Fibroblast of upper back skin (primary cell): ENCODE data around the gene LAMA2.

Experiments used
- DNase-seq: peaks from one replicate; pipeline ENCODE4 v3.0.0-alpha.2; 2013

LAMA2 gene

GRCh38 chr6:129498541-129498940 lies 615.6 kb downstream of the LAMA2 start:
- peak; percentile 50 for DNase-seq

GRCh38 chr6:129498950-129499842 lies 616.3 kb downstream of the LAMA2 start:
- peak; percentile 67 for DNase-seq

- DNase-seq = no peak
Measured at GRCh38 chr6:129499843-129500219, 616.9 kb downstream of the LAMA2 start.

- DNase-seq = peak; percentile 97
Measured at GRCh38 chr6:129500958-129501739, 618.2 kb downstream of the LAMA2 start.

- peak; percentile 45 for DNase-seq
Measured at GRCh38 chr6:129501740-129502660, 619.1 kb downstream of the LAMA2 start.

GRCh38 chr6:129504456-129504855 lies 621.5 kb downstream of the LAMA2 start:
- DNase-seq = no peak

- DNase-seq = no peak
Measured at GRCh38 chr6:129507059-129507807, 624.3 kb downstream of the LAMA2 start.

GRCh38 chr6:129507846-129508245 lies 624.9 kb downstream of the LAMA2 start:
- no peak for DNase-seq

GRCh38 chr6:129508477-129509145 lies 625.7 kb downstream of the LAMA2 start:
- DNase-seq = no peak

- peak; percentile 50 for DNase-seq
Measured at GRCh38 chr6:129510950-129511349, 628.0 kb downstream of the LAMA2 start.

GRCh38 chr6:129513471-129513870 lies 630.5 kb downstream of the LAMA2 start:
- DNase-seq = peak; percentile 74

- DNase-seq = no peak
Measured at GRCh38 chr6:129515004-129515403, 632.1 kb downstream of the LAMA2 start.

GRCh38 chr6:129516005-129516404 lies 633.1 kb downstream of the LAMA2 start:
- no peak for DNase-seq

GRCh38 chr6:129516787-129517186 lies 633.8 kb downstream of the LAMA2 start:
- no peak for DNase-seq

- DNase-seq = no peak
Measured at GRCh38 chr6:129517288-129517687, 634.4 kb downstream of the LAMA2 start.

GRCh38 chr6:129519750-129520149 lies 636.8 kb downstream of the LAMA2 start:
- no peak for DNase-seq

- DNase-seq = no peak
Measured at GRCh38 chr6:129521946-129522345, 639.0 kb downstream of the LAMA2 start.

GRCh38 chr6:129523816-129524215 lies 640.9 kb downstream of the LAMA2 start:
- no peak for DNase-seq

GRCh38 chr6:129525055-129525454 lies 642.1 kb downstream of the LAMA2 start:
- peak; percentile 28 for DNase-seq

- no peak for DNase-seq
Measured at GRCh38 chr6:129534926-129535325, 652.0 kb downstream of the LAMA2 start.

- no peak for DNase-seq
Measured at GRCh38 chr6:129536271-129536670, 653.3 kb downstream of the LAMA2 start.

GRCh38 chr6:129539032-129539431 lies 656.1 kb downstream of the LAMA2 start:
- no peak for DNase-seq
